Measurements from ENCODE around the gene TMEM121B. TPM values are rescaled to one million over a fixed set of nuclear protein-coding genes. Genes with fewer than 3 reads are reported as not detected.

Gene TMEM121B
- total RNA-seq, 1 experiment from 2014 or later: 0.27 TPM

- DNase-seq (ENCODE audit: low spot score): no peak
Measured at GRCh38 chr22:17110791-17111550, 10.2 kb downstream of the TMEM121B start.

DNA sequence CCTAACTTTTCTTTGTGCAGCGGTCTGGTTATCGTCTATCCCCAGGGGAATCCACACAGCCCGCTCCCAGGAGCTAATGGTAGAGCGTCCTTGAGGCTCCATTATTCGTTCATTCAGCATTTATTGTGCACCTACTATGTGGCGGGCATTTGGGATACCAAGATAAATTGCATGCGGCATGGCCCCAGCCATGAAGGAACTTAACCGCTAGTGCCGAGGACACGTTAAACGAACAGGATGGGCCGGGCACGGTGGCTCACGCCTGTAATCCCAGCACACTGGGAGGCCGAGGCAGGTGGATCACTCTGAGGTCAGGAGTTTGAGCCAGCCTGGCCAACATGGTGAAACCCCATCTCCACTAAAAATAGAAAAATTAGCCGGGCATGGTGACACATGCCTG, 11.2 kb downstream of the TMEM121B start:
- DNase-seq (ENCODE audit: low spot score): no peak

- no peak for DNase-seq (ENCODE audit: low spot score)
Measured at GRCh38 chr22:17109113-17109865, 11.9 kb downstream of the TMEM121B start.

- no peak for DNase-seq (ENCODE audit: low spot score)
Measured at GRCh38 chr22:17108256-17109112, 12.7 kb downstream of the TMEM121B start.

DNA sequence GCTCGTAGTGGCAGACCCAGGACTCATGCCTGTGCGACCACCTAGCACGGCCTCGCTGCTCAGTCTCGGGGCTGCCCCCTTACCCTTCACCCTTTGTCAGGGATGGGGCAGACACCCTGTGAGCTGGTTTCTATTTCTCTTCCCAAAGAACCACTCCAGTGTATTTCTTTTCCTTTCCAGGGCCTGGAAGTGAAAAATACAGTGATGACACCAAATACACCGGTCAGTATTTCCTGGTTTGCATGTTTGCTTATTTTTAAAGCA, 13.7 kb downstream of the TMEM121B start:
- DNase-seq (ENCODE audit: low spot score): no peak

- DNase-seq (ENCODE audit: low spot score): no peak
Measured at GRCh38 chr22:17106785-17107546, 14.2 kb downstream of the TMEM121B start.

- DNase-seq (ENCODE audit: low spot score): no peak
Measured at GRCh38 chr22:17106161-17106784, 14.9 kb downstream of the TMEM121B start.

GRCh38 chr22:17105143-17106129, 15.7 kb downstream of the TMEM121B start:
- DNase-seq (ENCODE audit: low spot score): no peak

DNA sequence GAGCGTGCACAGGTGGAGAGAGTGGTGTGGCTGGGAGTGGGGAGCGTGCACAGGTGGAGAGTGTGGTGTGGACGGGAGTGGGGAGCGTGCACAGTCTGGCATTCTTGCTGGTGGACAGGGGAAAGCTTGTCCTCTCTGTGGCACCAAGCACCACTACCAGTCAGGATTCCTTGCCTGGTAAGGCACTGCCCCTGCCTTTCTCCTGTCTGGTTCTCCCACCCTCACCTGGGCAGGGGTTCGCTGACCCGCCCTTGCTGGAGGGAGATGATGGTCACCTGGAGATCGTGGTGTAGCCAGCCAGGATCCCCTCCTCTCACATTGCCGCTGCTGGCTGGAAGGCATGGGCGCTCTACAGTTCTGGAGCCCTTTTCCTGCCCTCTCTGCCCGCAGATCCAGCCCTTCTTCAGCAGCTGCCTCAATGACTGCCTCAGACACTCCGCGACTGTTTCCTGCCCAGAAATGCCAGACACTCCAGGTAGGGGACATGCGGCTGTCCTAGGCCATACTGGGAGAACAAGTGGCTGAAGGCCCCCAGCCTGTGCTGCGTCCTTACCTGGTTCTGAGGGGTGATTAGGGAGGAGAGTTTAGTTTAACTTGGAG, 16.7 kb downstream of the TMEM121B start:
- DNase-seq (ENCODE audit: low spot score): no peak

GRCh38 chr22:17103351-17103750, 17.8 kb downstream of the TMEM121B start:
- DNase-seq (ENCODE audit: low spot score): no peak

DNA sequence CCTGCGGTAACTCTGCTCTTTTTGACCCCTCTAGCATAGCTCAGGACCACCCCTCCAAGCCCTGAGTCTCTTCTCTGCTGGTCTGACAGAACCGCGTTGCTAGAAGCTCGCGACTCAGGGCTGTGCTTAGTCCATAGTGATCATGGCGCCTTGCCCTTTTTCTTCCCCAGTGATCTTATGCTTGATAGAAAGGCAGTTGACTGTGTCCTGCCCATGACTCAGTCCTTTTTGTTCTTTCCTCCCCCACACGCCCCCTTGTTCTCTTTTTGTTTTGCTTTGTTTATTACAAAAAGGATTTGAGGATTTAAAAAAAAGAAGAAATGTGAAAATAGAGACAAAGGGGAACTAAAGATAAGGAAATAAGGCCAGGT, 18.9 kb downstream of the TMEM121B start:
- DNase-seq (ENCODE audit: low spot score): no peak

DNA sequence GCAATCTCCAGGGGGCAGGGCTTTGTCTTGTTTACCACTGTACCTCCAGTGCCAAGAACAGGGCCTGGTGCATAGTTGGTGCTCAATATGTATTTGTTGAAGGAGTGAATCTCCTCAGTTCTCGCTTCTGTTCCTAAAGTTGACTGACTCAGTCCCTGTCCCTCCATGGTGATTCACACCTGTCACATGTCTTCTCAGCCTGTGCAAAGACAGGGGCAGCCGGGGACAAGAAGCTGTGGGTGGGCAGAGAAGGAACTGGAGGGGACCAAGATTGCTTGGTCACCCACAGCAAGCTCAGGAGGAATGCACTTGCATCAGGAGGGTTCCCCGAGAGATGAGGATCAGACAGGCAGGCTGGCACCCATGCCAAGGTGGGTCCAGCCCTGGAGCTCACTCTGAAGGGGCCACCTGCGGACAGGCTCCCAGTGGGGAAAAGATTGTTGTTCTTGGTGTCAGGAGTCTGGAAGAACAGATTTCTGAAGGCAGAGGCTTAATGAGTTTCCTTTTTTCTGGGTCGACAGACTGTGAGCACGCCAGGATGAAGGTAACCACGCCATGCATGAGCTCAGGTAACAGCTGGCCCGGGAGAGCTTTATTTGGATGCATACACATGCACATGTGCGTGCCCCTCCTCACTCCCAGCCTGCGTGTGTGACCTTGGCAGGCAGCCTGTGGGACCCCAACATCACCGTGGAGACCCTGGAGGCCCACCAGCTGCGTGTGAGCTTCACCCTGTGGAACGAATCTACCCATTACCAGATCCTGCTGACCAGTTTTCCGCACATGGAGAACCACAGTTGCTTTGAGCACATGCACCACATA, 19.5 kb downstream of the TMEM121B start:
- DNase-seq (ENCODE audit: low spot score): no peak

DNA sequence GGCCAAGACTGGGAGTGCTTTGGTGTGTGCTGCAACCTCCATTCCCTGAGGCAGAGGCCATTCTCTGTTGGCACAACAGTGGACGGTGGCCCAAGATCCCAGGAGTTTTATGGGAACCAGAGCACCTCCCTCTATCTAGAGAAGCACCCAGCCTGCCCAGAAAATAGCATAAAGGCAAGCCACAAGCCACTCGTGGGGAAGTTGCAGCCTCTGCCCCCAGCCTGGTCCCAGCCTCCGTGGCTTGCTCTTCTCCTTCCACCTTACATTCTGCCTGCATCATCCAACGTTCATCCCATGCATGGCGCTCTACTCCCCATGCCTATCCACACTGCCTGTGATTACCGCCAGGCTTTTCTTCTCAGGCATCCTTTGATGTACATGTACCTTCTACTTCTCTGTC, 20.5 kb downstream of the TMEM121B start:
- no peak for DNase-seq (ENCODE audit: low spot score)

GRCh38 chr22:17098379-17098819, 22.8 kb downstream of the TMEM121B start:
- DNase-seq (ENCODE audit: low spot score): no peak

DNA sequence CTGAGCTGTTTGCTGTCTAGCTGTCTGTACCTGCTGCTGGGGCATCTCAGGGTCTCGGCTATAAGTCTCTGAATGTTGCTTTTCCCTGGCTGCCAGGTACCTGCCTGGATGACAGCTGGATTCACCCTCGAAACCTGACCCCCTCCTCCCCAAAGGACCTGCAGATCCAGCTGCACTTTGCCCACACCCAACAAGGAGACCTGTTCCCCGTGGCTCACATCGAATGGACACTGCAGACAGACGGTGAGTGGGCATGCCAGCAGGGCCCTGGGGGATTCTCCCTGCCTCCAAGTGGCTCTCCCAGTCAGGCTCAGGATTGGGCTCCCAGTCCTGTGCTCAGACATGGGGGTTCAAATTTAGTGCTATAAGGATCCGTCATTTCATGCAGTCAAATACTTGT, 23.5 kb downstream of the TMEM121B start:
- DNase-seq (ENCODE audit: low spot score): no peak

DNA sequence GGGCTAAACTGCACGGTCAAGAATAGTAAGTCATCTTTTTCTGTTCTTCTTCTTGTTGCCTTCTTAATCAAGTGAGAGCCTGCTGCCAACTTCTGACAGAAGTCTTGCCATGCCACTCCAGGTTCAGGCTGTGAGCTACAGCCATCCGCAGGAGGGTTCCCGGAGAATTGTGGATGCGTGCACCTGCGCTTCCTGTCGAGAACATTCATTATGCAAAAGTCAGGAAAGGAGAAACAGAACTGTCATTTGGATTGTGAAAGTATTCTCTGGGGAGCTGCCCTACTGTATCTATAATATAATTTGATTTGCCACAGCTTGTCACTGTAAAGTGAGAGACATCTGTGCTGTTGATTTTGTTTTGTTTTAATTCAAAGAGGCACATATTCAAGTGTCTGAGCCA, 24.1 kb downstream of the TMEM121B start:
- DNase-seq (ENCODE audit: low spot score): no peak

DNA sequence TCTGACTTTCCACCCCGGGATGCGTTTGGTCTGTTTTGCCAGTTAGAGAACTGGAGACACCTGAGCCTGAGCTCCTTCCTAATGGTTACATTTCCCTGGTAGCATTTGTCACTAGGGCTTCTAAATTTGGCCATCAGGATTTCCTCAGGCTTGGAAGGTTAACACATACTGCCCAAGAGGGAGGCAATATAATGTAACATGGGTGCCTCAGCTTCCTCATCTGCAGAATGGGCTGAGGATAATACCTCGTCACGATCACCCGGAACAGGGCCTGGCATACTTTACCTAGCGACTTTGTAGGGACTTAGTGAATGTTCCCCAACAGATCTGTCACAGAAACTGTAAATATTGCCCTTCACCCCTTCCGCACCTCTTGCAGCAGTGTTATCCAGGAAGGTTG, 25.1 kb downstream of the TMEM121B start:
- DNase-seq (ENCODE audit: low spot score): no peak

- DNase-seq (ENCODE audit: low spot score): no peak
Measured at GRCh38 chr22:17095538-17095937, 25.6 kb downstream of the TMEM121B start.

DNA sequence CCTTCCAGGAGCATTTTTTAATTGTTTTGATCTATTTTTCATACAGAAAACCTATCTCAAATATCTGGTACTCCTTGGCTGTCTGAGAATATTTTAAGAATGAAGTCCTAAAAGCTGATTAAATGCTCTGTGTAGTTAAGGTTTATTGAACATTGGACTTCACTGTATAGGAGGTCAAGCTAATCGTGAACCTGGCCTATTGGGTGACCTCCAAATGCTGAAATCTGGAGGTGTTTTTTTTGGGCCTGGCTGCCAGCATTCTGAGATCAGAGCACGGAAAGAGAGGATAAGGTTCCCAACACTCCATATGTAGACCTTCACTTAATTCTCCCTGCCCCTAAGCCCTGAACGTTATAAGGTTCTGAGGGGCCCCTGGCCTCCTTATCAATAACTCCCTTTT, 28.1 kb downstream of the TMEM121B start:
- no peak for DNase-seq (ENCODE audit: low spot score)

All from H4 (cell line).